ENCODE measurements around the gene SRGAP1. TPM values are rescaled to one million over a fixed set of nuclear protein-coding genes. Genes with fewer than 3 reads are reported as not detected.

The SRGAP1 gene
- total and polyA plus RNA-seq, 2 of the 4 experiments (the other 2 are of a cell fraction) = 10.0 to 10.2 TPM

DNA sequence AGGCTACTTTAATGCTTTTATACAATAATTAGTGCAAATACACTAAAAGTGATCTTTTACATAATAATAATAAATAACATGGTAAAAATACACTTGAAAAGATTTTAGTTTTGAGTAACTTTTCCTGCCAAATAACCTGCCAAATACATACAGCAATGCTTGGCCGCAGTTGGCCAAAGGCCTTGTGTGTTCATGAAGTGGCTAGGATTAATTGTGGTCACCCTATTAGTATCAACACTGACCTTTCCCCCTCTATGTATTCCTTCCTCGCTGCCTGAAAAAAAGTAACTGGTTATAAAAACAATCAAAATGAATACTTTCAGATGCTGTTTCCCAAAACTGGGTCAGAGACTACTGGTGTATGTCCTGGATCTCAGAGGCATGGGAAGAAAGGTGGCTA, 343.3 kb downstream of the SRGAP1 start:
- peak overlapping the region; percentile 71 for H3K56ac ChIP-seq (ENCODE audit: extremely low read depth, insufficient read depth, low read length)
- H2BK15ac ChIP-seq (ENCODE audit: low read depth, low read length) = peak overlapping the region; percentile 82; the same call in 2 of the 3 replicates
- peak overlapping the region; percentile 99 for H2BK5ac ChIP-seq (ENCODE audit: low read depth, low read length, poor library complexity, severe bottlenecking)
- H3K18ac ChIP-seq (ENCODE audit: low read depth, low read length) = peak overlapping the region; percentile 99
- peak overlapping the region; percentile 97 for H3K27ac ChIP-seq (ENCODE audit: insufficient read depth, low read length)
- H3K23ac ChIP-seq (ENCODE audit: low read depth, low read length) = peak overlapping the region; percentile 82
- peak overlapping the region; percentile 82 for H3K4me2 ChIP-seq (ENCODE audit: low read depth, low read length)
- no peaks in the 10 kb centered on the region for H4K20me1 ChIP-seq (ENCODE audit: insufficient read depth, low read length)
- H4K5ac ChIP-seq (ENCODE audit: low read depth, low read length) = peak overlapping the region; percentile 91; the same call in 1 of the 2 replicates
- WGBS, 2 experiments (ENCODE audit: extremely low coverage in 2 of 2, insufficient read length in 1 of 2) = no CpG with 5 or more reads among the region's 2 CpGs
- POLR2A ChIA-PET (ENCODE audit: unreplicated experiment) = no interaction called here
- peak overlapping the region; percentile 3; the same call in 1 of the 2 replicates for H3K9ac ChIP-seq (ENCODE audit: low read depth, low read length)
- peaks cover 15% of the 10 kb centered on the region for H3K4me1 ChIP-seq (ENCODE audit: control insufficient read depth, insufficient read depth, low read length)
- peak overlapping the region; percentile 85 for H3K14ac ChIP-seq (replicated peaks; ENCODE audit: low read depth, low read length)
- peak overlapping the region; percentile 86 for H3K4ac ChIP-seq (ENCODE audit: low read depth, low read length)
- peak overlapping the region; percentile 74 for H4K91ac ChIP-seq (ENCODE audit: insufficient read depth, low read depth, low read length)
- CTCF ChIA-PET = interaction anchor here (0.7 kb wide), 1 partner anchor 347 kb away, joined by 5 read pairs; no protein-coding TSS in a partner anchor
- H3K9me1 ChIP-seq (ENCODE audit: insufficient read depth, low read length) = peaks cover 10% of the 10 kb centered on the region
- H3K9me3 ChIP-seq (ENCODE audit: control insufficient read depth, insufficient read depth, low read length) = no peaks in the 10 kb centered on the region
- H2BK120ac ChIP-seq (ENCODE audit: low read depth, low read length) = peak overlapping the region; percentile 95
- in situ Hi-C loops (cut with MboI; ENCODE audit: low sequenced_read_pairs) (no loop called here), intact Hi-C loops (cut with micrococcal nuclease) (loop anchor here (5.0 to 10.0 kb wide), 2 partner anchors 173 to 215 kb away; partner anchors contain the start of gene XPOT), dilution Hi-C loops (cut with HindIII; ENCODE audit: low sequenced_read_pairs, unreplicated experiment) (no loop called here)
- BruUV-seq (replicated peaks) = no TSS peak
- no peak overlapping the region for H2AFZ ChIP-seq (replicated peaks; ENCODE audit: low read length, poor library complexity)
- H2AK9ac ChIP-seq (replicated peaks; ENCODE audit: low read depth, low read length, poor library complexity) = no peak overlapping the region
- no peaks in the 10 kb centered on the region for H3K27me3 ChIP-seq (ENCODE audit: control insufficient read depth, insufficient read depth, low read length)
- DNase-seq = no peak
- H4K8ac ChIP-seq (ENCODE audit: low read depth in 2 of 2, low read length in 2 of 2) = peak overlapping the region; percentile 71 to 90
- peak overlapping the region; percentile 89 for H2AK5ac ChIP-seq (ENCODE audit: low read depth, low read length)
- no peak overlapping the region for H3K4me3 ChIP-seq (ENCODE audit: insufficient read depth, low read depth, low read length)
- H3K79me1 ChIP-seq (ENCODE audit: low read depth in 1 of 2, low read length in 2 of 2) = peaks cover 0 to 19% of the 10 kb centered on the region in 2 experiments; a peak in 2 of 4 replicates
- TF ChIP-seq SMC3 (IDR thresholded peaks at IDR 0.05; ENCODE audit: low read depth, low read length) = no peak
- peak overlapping the region; percentile 95 for H2BK20ac ChIP-seq (ENCODE audit: low read depth, low read length)
- no peak; the same call in 1 of the 2 replicates for ATAC-seq (ENCODE audit: low read depth)
- H3K36me3 ChIP-seq (ENCODE audit: control insufficient read depth, insufficient read depth, low read length) = no peaks in the 10 kb centered on the region
